Measurements from ENCODE around the gene KRTAP3-3.

DNA sequence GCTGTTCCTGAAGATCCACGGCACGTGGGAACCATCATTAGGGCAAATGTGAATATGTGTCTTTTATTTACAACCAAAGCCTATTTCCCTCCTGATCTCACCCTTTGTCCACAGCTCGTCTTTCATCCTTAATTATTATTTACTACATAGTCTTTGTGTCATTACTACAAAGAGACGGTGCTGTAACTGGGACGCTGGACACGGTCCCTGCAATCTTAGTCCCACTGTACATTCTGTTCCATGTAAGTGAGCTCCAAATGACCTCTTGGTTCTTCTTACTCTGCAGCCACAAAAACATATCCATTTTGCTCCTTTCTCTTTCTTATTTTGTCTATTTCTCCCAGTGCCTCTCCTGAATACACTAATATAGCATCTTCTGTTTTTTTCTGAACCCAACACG, 43.8 kb downstream of the KRTAP3-3 start:
- TF ChIP-seq, protein P1, sequence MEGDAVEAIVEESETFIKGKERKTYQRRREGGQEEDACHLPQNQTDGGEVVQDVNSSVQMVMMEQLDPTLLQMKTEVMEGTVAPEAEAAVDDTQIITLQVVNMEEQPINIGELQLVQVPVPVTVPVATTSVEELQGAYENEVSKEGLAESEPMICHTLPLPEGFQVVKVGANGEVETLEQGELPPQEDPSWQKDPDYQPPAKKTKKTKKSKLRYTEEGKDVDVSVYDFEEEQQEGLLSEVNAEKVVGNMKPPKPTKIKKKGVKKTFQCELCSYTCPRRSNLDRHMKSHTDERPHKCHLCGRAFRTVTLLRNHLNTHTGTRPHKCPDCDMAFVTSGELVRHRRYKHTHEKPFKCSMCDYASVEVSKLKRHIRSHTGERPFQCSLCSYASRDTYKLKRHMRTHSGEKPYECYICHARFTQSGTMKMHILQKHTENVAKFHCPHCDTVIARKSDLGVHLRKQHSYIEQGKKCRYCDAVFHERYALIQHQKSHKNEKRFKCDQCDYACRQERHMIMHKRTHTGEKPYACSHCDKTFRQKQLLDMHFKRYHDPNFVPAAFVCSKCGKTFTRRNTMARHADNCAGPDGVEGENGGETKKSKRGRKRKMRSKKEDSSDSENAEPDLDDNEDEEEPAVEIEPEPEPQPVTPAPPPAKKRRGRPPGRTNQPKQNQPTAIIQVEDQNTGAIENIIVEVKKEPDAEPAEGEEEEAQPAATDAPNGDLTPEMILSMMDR (IDR thresholded peaks at IDR 0.05 in 4 of 5, conservative IDR thresholded peaks at IDR 0.05 in 1 of 5), result no peak
- no peak for TF ChIP-seq POLR2A (IDR thresholded peaks at IDR 0.05)

All from gastrocnemius medialis (tissue), 4 donors.